ENCODE data around the gene CCDC192. TPM values are rescaled to one million over a fixed set of nuclear protein-coding genes. Genes with fewer than 3 reads are reported as not detected.

CCDC192 gene
- total RNA-seq, 1 experiment from 2014 or later: 0.52 TPM

DNA sequence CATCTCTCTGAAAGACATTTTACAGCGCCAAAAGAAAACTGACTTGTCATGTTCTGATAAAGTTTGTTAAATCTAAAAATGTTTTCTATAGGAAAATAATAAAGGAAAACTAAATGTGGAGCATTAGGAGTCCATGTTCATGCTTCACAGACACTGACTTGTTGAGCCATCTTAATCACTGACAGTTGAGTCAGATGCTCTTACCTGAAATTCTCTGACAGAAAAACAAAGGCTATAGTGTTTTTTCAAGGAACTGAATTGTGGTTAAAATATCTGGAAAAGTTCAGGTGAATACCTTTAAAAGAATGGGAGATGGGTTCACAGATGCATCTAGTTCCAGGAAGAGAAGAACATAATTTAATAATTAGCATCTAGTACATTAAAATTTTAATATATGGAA lies 266.9 kb downstream of the CCDC192 start:
- Mint-ChIP-seq H3K4me1 (no peaks in the 10 kb centered on the region), H3K36me3 (no peaks in the 10 kb centered on the region), H3K4me3 (no peak overlapping the region), H3K27me3 (ENCODE audit: low read depth) (no peaks in the 10 kb centered on the region; the same call in 1 of the 2 replicates), H3K27ac (no peak overlapping the region), H3K9me3 (no peaks in the 10 kb centered on the region)
- ATAC-seq (no peak), DNase-seq (ENCODE audit: low spot score) (no peak)
- CTCF ChIA-PET: no interaction called here
- TF ChIP-seq ZNF219 (CRISPR knock-in tag; IDR thresholded peaks at IDR 0.05; ENCODE audit: borderline replicate concordance): no peak
- TF ChIP-seq TEAD1 (CRISPR knock-in tag; IDR thresholded peaks at IDR 0.05): no peak
- no peak for TF ChIP-seq FOXK1 (CRISPR knock-in tag; IDR thresholded peaks at IDR 0.05)
- TF ChIP-seq, protein P1, sequence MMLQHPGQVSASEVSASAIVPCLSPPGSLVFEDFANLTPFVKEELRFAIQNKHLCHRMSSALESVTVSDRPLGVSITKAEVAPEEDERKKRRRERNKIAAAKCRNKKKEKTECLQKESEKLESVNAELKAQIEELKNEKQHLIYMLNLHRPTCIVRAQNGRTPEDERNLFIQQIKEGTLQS (CRISPR knock-in tag; conservative IDR thresholded peaks at IDR 0.05): no peak
- no peak for TF ChIP-seq MLX (CRISPR knock-in tag; IDR thresholded peaks at IDR 0.05)
- no peak for TF ChIP-seq ZBTB21 (CRISPR knock-in tag; IDR thresholded peaks at IDR 0.05; ENCODE audit: borderline replicate concordance)
- POLR2A ChIA-PET: no interaction called here

- H3K9me3 Mint-ChIP-seq: no peaks in the 10 kb centered on the region
- peaks cover 2% of the 10 kb centered on the region; the same call in 1 of the 2 replicates for H3K27me3 Mint-ChIP-seq (ENCODE audit: low read depth)
- DNase-seq (ENCODE audit: low spot score) (no peak), ATAC-seq (no peak)
- ChIA-PET CTCF (no interaction called here), POLR2A (no interaction called here)
- no peaks in the 10 kb centered on the region for H3K36me3 Mint-ChIP-seq
- no peak for TF ChIP-seq ZNF138 (CRISPR knock-in tag; conservative IDR thresholded peaks at IDR 0.05)
- TF ChIP-seq ATF1 (CRISPR knock-in tag; IDR thresholded peaks at IDR 0.05): no peak
- TF ChIP-seq ZNF423 (CRISPR knock-in tag; IDR thresholded peaks at IDR 0.05): no peak
- no peak for TF ChIP-seq ZNF219 (CRISPR knock-in tag; IDR thresholded peaks at IDR 0.05; ENCODE audit: borderline replicate concordance)
- no peak for TF ChIP-seq FOXP4 (CRISPR knock-in tag; IDR thresholded peaks at IDR 0.05)
- TF ChIP-seq EMX1 (CRISPR knock-in tag; IDR thresholded peaks at IDR 0.05): no peak
- TF ChIP-seq, protein P2, sequence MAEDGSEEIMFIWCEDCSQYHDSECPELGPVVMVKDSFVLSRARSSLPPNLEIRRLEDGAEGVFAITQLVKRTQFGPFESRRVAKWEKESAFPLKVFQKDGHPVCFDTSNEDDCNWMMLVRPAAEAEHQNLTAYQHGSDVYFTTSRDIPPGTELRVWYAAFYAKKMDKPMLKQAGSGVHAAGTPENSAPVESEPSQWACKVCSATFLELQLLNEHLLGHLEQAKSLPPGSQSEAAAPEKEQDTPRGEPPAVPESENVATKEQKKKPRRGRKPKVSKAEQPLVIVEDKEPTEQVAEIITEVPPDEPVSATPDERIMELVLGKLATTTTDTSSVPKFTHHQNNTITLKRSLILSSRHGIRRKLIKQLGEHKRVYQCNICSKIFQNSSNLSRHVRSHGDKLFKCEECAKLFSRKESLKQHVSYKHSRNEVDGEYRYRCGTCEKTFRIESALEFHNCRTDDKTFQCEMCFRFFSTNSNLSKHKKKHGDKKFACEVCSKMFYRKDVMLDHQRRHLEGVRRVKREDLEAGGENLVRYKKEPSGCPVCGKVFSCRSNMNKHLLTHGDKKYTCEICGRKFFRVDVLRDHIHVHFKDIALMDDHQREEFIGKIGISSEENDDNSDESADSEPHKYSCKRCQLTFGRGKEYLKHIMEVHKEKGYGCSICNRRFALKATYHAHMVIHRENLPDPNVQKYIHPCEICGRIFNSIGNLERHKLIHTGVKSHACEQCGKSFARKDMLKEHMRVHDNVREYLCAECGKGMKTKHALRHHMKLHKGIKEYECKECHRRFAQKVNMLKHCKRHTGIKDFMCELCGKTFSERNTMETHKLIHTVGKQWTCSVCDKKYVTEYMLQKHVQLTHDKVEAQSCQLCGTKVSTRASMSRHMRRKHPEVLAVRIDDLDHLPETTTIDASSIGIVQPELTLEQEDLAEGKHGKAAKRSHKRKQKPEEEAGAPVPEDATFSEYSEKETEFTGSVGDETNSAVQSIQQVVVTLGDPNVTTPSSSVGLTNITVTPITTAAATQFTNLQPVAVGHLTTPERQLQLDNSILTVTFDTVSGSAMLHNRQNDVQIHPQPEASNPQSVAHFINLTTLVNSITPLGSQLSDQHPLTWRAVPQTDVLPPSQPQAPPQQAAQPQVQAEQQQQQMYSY (CRISPR knock-in tag; IDR thresholded peaks at IDR 0.05): no peak
- TF ChIP-seq ETV6 (CRISPR knock-in tag; IDR thresholded peaks at IDR 0.05): no peak
- TF ChIP-seq PRRX2 (CRISPR knock-in tag; IDR thresholded peaks at IDR 0.05): no peak
- no peaks in the 10 kb centered on the region for H3K4me1 Mint-ChIP-seq
- no peak overlapping the region for H3K4me3 Mint-ChIP-seq
- no peak overlapping the region for H3K27ac Mint-ChIP-seq
Observed at GRCh38 chr5:127970854-127971425, 267.7 kb downstream of the CCDC192 start.

- no peaks in the 10 kb centered on the region for H3K36me3 Mint-ChIP-seq
- no peaks in the 10 kb centered on the region for H3K9me3 Mint-ChIP-seq
- H3K4me3 Mint-ChIP-seq: no peak overlapping the region
- ChIA-PET CTCF (no interaction called here), POLR2A (no interaction called here)
- peaks cover 2% of the 10 kb centered on the region; the same call in 1 of the 2 replicates for H3K27me3 Mint-ChIP-seq (ENCODE audit: low read depth)
- H3K4me1 Mint-ChIP-seq: peaks cover 10% of the 10 kb centered on the region
- H3K27ac Mint-ChIP-seq: no peak overlapping the region
- DNase-seq (ENCODE audit: low spot score): no peak
- peak; percentile 50; the same call in 1 of the 2 replicates for ATAC-seq
- TF ChIP-seq NR1H2 (CRISPR knock-in tag; IDR thresholded peaks at IDR 0.05) (no peak), MXD4 (CRISPR knock-in tag; IDR thresholded peaks at IDR 0.05; ENCODE audit: borderline replicate concordance) (no peak), ZNF263 (CRISPR knock-in tag; IDR thresholded peaks at IDR 0.05; ENCODE audit: low read depth) (no peak), FOXK1 (CRISPR knock-in tag; IDR thresholded peaks at IDR 0.05) (no peak), E2F4 (CRISPR knock-in tag; IDR thresholded peaks at IDR 0.05; ENCODE audit: borderline replicate concordance, low read depth) (no peak), GTF2I (CRISPR knock-in tag; conservative IDR thresholded peaks at IDR 0.05) (no peak), ZNF138 (CRISPR knock-in tag; conservative IDR thresholded peaks at IDR 0.05) (no peak), MYBL2 (CRISPR knock-in tag; IDR thresholded peaks at IDR 0.05) (no peak), ZNF121 (CRISPR knock-in tag; IDR thresholded peaks at IDR 0.05) (no peak), EMX1 (CRISPR knock-in tag; IDR thresholded peaks at IDR 0.05) (no peak)
- TF ChIP-seq, protein P3, sequence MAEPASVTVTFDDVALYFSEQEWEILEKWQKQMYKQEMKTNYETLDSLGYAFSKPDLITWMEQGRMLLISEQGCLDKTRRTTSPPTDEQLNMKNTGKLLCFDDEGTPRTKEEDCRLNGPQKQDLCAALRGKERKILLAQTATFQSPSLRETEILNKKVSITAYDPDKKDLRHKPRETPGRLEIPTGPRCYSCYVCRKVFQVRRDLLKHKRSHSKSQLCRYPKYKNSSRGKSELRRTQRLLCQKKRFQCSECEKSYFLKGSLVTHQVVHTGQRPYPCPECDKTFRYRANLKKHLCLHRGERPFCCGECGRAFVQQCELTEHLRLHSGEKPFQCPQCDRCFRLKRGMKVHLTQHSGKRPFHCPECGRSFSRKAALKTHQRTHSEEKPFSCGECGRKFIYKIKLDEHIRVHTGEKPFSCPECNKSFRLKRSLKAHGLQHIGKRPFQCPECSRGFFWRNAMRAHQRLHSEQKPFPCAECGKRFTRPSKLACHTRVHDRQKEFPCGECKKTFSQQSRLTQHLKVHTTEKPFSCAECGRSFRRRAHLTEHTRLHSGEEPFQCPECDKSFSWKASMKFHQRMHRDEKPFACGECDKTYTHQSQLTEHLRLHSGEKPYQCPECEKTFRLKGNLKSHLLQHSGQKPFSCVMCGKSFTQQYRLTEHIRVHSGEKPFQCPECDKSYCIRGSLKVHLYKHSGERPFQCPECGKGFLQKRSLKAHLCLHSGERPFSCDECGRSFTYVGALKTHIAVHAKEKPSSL (CRISPR knock-in tag; conservative IDR thresholded peaks at IDR 0.05): no peak
Observed at GRCh38 chr5:127975961-127976360, 272.8 kb downstream of the CCDC192 start.

Measured in WTC11 (cell line).